Kidney (tissue), 14 donors: ENCODE results near the gene EEFSEC. TPM values are rescaled to one million over a fixed set of nuclear protein-coding genes. Genes with fewer than 3 reads are reported as not detected.

Source experiments
- DNase-seq, 5 donors: peaks; one replicate each; pipeline ENCODE4 v3.0.0-alpha.2; 2013 to 2020
- FAIRE-seq: peaks from 2 replicates; lab custom pipeline; 2012; peaks lifted over from hg19 to GRCh38; lab: Jason Lieb, UNC
- H3K27ac ChIP-seq, 2 donors: one replicate each; pipeline ENCODE4 v1.7.0; 2013; ENCODE audit warnings: low read depth in 2 of 2, low read length in 2 of 2, inconsistent platforms in 1 of 2
- H3K27me3 ChIP-seq: one replicate; pipeline ENCODE4 v1.7.1; 2013; ENCODE audit warnings: low read length, inconsistent platforms; ENCODE audit not compliant: control insufficient read depth, insufficient read depth
- H3K36me3 ChIP-seq, 3 donors: one replicate each; pipeline versions ENCODE4 v1.7.0 to v1.7.1; 2013; ENCODE audit warnings: low read length in 3 of 3, control low read depth in 1 of 3, inconsistent platforms in 1 of 3; ENCODE audit not compliant: insufficient read depth in 3 of 3, control insufficient read depth in 2 of 3
- H3K4me1 ChIP-seq, 3 donors: one replicate each; pipeline versions ENCODE4 v1.7.0 to v1.7.1; 2013; ENCODE audit warnings: low read length in 3 of 3, inconsistent platforms in 1 of 3, low read depth in 1 of 3; ENCODE audit not compliant: control insufficient read depth in 2 of 3, insufficient read depth in 2 of 3
- H3K4me3 ChIP-seq, 3 donors: one replicate each; pipeline versions ENCODE4 v1.7.0 to v1.8.1; 2013; ENCODE audit warnings: low read length in 3 of 3, control low read depth in 1 of 3, inconsistent platforms in 1 of 3
- H3K9ac ChIP-seq, 3 donors: one replicate each; pipeline versions ENCODE4 v1.7.0 to v1.7.1; 2013; ENCODE audit warnings: low read length in 3 of 3, control low read depth in 1 of 3, inconsistent platforms in 1 of 3
- H3K9me3 ChIP-seq, 3 donors: one replicate each; pipeline versions ENCODE4 v1.7.0 to v1.7.1; 2013; ENCODE audit warnings: low read length in 3 of 3, control low read depth in 1 of 3, inconsistent platforms in 1 of 3; ENCODE audit not compliant: control insufficient read depth in 2 of 3, insufficient read depth in 1 of 3
- CTCF ChIP-seq: IDR thresholded peaks from 3 replicates; pipeline ENCODE4 v1.5.1; 2012; ENCODE audit warnings: mild to moderate bottlenecking, moderate library complexity, borderline replicate concordance; ENCODE audit not compliant: insufficient read depth; ENCODE audit errors: extremely low read depth
- intact Hi-C: fragments of 100-400 bp; cut with DNase I; formaldehyde crosslinking; loops from one replicate; pipeline ENCODE4 v1.11.1; 2022
- polyA plus RNA-seq: library from polyadenylated mRNA; stranded (reverse); fragments of 350-450 nt; fragmentation: Illumina TruSeq; extraction: RNeasy Lipid Tissue Mini Kit (QIAGEN cat#74804); gene quantifications from one replicate; pipeline ENCODE4 v1.2.3, GENCODE V29; 2014; ENCODE audit warnings: low read depth, low replicate concordance; ENCODE audit not compliant: insufficient read depth
- total RNA-seq: library from RNA; stranded (reverse); fragmentation: NEBNext Ultra II Directional; extraction: Animal tissue kit (Norgen Biotek cat#: 25700); gene quantifications from one replicate; pipeline ENCODE4 v1.2.1, GENCODE V29; 2021
- donor health status: control.
- donor health status: control.
- donor health status: control.
- donor health status: control.
- donor health status: control.
- donor health status: DM: yes; HTN: yes; CAD: no.
- donor health status: Normal renal cell carcinoma (clear cell type).

The EEFSEC gene
- total and polyA plus RNA-seq, 2 donors from 2014 or later = 15.2 to 23.2 TPM

GRCh38 chr3:128112357-128112968 lies 40.8 kb upstream of the EEFSEC start:
- Histone ChIP-seq H3K27ac (no peak overlapping the region), H3K4me3 (no peak overlapping the region), H3K9ac (no peak overlapping the region), H3K36me3 (peaks cover 6 to 8% (median 8%) of the 10 kb centered on the region in 3 donors), H3K27me3 (no peaks in the 10 kb centered on the region), H3K4me1 (peaks cover 0 to 4% (median 3%) of the 10 kb centered on the region in 3 donors), H3K9me3 (no peaks in the 10 kb centered on the region)
- intact Hi-C loops = no loop called here
- FAIRE-seq = no peak
- TF ChIP-seq CTCF = no peak
- no peak for DNase-seq

GRCh38 chr3:128113817-128114794 lies 39.2 kb upstream of the EEFSEC start:
- intact Hi-C loops = no loop called here
- H3K36me3 ChIP-seq = peaks cover 6 to 8% (median 8%) of the 10 kb centered on the region in 3 donors

GRCh38 chr3:128122013-128122412 lies 31.3 kb upstream of the EEFSEC start:
- DNase-seq (no peak), FAIRE-seq (no peak)
- H3K9me3 ChIP-seq = no peaks in the 10 kb centered on the region
- H3K4me3 ChIP-seq = no peak overlapping the region
- TF ChIP-seq CTCF = no peak
- no peak overlapping the region for H3K27ac ChIP-seq
- no peaks in the 10 kb centered on the region for H3K36me3 ChIP-seq
- H3K4me1 ChIP-seq = peaks cover 0 to 6% (median 2%) of the 10 kb centered on the region in 3 donors
- intact Hi-C loops = no loop called here
- H3K27me3 ChIP-seq = no peaks in the 10 kb centered on the region
- H3K9ac ChIP-seq = no peak overlapping the region

More at GRCh38 chr3:128113817-128114794, 39.2 kb upstream of the EEFSEC start:
- peak overlapping the region; percentile 18 for H3K27ac ChIP-seq
- peaks cover 0 to 4% (median 3%) of the 10 kb centered on the region in 3 donors for H3K4me1 ChIP-seq
- H3K9me3 ChIP-seq = no peaks in the 10 kb centered on the region
- FAIRE-seq (no peak), DNase-seq (peak in 3 of 5 donors; percentile 18 to 76 (median 37))
- no peak for TF ChIP-seq CTCF
- H3K4me3 ChIP-seq = no peak overlapping the region
- H3K27me3 ChIP-seq = no peaks in the 10 kb centered on the region
- H3K9ac ChIP-seq = no peak overlapping the region
